ENCODE results near the gene SMCO4. TPM values are rescaled to one million over a fixed set of nuclear protein-coding genes. Genes with fewer than 3 reads are reported as not detected.
"Not testable (repeated sequence)": the region's sequence is repeated elsewhere in the genome, so short reads cannot be mapped to it uniquely, and the experiment has no call there.

SMCO4 gene
- total RNA-seq, 3 donors from 2014 or later (not counting 1 experiment from before 2014, with no cell fraction given) = 2.7 to 4.6 (median 3.6) TPM

DNA sequence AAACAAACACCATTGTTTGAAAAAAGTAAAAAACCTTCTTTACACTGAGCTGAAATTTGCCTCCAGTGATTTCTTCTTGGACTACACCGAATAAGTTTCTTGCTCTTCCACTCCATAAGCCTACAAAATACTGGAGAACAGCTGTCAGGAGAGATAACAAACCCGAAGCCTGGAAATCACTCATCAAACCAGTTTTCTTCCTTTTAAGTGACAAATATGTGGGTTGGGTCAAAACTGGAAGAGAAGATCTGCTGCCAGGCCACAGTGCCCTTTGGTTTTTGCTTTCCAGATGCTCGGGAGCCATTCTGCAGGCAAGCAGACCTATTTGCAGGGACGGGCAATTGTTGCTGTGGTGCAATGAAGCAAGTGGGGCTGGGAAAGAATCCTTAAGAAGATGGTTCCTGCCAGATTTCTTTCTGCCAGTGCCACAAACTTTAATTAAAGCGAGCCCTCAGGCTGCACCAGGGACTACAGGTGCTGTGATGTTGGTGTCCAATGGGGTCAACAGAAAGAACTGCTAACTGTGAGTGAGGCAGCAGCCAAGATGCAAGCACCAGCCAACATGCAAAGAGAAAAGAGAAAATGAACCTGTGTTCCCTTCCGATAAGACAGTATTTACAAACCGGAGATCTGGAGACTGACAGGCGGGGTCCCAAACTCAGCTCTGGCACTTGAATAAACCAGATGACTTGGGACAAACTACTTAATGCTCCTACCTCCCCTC lies 44.8 kb upstream of the SMCO4 start:
- no peak for ATAC-seq
- TF ChIP-seq, protein P1, sequence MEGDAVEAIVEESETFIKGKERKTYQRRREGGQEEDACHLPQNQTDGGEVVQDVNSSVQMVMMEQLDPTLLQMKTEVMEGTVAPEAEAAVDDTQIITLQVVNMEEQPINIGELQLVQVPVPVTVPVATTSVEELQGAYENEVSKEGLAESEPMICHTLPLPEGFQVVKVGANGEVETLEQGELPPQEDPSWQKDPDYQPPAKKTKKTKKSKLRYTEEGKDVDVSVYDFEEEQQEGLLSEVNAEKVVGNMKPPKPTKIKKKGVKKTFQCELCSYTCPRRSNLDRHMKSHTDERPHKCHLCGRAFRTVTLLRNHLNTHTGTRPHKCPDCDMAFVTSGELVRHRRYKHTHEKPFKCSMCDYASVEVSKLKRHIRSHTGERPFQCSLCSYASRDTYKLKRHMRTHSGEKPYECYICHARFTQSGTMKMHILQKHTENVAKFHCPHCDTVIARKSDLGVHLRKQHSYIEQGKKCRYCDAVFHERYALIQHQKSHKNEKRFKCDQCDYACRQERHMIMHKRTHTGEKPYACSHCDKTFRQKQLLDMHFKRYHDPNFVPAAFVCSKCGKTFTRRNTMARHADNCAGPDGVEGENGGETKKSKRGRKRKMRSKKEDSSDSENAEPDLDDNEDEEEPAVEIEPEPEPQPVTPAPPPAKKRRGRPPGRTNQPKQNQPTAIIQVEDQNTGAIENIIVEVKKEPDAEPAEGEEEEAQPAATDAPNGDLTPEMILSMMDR (IDR thresholded peaks at IDR 0.05) = no peak
- Histone ChIP-seq H3K4me1 (ENCODE audit: control insufficient read depth, insufficient read depth, low read length) (no peaks in the 10 kb centered on the region), H3K27me3 (ENCODE audit: control insufficient read depth, insufficient read depth, low read length) (no peaks in the 10 kb centered on the region), H3K4me3 (ENCODE audit: low read length) (no peak overlapping the region), H3K9me3 (ENCODE audit: control insufficient read depth, insufficient read depth, low read length) (no peaks in the 10 kb centered on the region), H3K36me3 (ENCODE audit: control insufficient read depth, insufficient read depth, low read length) (no peaks in the 10 kb centered on the region), H3K27ac (ENCODE audit: low read length) (no peak overlapping the region)
- no peak for DNase-seq
- intact Hi-C loops (cut with micrococcal nuclease) = no loop called here
- H3K4me1 Mint-ChIP-seq = no peaks in the 10 kb centered on the region
- H3K27ac Mint-ChIP-seq = no peak overlapping the region
- no peaks in the 10 kb centered on the region for H3K36me3 Mint-ChIP-seq
- H3K27me3 Mint-ChIP-seq (ENCODE audit: low read depth in 2 of 2) = peaks cover 8 to 27% of the 10 kb centered on the region in 2 donors
- WGBS (ENCODE audit: insufficient coverage) = 89% methylated on average over 5 of the region's 8 CpGs
- no peaks in the 10 kb centered on the region for H3K9me3 Mint-ChIP-seq
- no peak overlapping the region for H3K4me3 Mint-ChIP-seq

DNA sequence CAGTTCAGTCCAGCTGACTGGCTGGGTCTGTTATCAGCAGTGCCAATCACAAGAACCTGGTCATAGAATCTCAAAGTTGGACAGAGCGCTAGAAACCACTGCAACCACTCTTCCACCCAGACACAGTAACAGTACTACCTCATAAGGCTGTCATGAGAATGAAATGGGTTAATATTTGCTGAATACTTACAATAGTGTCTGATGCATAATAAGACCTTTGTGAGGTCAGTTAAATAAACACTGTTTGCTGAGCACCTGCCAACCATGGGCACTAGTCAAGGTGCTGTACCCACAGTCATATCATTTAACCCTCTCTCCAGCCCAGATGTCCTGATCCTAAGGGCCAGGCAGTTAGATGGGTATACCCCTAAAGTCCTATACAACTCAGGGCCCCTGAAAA lies 44.2 kb upstream of the SMCO4 start:
- H3K9me3 ChIP-seq (ENCODE audit: control insufficient read depth, insufficient read depth, low read length); H3K27me3 ChIP-seq (ENCODE audit: control insufficient read depth, insufficient read depth, low read length); ATAC-seq; H3K4me3 Mint-ChIP-seq; H3K36me3 ChIP-seq (ENCODE audit: control insufficient read depth, insufficient read depth, low read length); H3K36me3 Mint-ChIP-seq; H3K27ac ChIP-seq (ENCODE audit: low read length); H3K4me1 Mint-ChIP-seq; H3K27ac Mint-ChIP-seq; intact Hi-C loops (cut with micrococcal nuclease); H3K4me1 ChIP-seq (ENCODE audit: control insufficient read depth, insufficient read depth, low read length); DNase-seq; H3K4me3 ChIP-seq (ENCODE audit: low read length); H3K9me3 Mint-ChIP-seq: not testable (repeated sequence)
- WGBS (ENCODE audit: insufficient coverage) = 100% methylated on average over 1 of the region's 1 CpG
- H3K27me3 Mint-ChIP-seq (ENCODE audit: low read depth in 2 of 2) = peaks cover 13 to 33% of the 10 kb centered on the region in 2 donors

DNA sequence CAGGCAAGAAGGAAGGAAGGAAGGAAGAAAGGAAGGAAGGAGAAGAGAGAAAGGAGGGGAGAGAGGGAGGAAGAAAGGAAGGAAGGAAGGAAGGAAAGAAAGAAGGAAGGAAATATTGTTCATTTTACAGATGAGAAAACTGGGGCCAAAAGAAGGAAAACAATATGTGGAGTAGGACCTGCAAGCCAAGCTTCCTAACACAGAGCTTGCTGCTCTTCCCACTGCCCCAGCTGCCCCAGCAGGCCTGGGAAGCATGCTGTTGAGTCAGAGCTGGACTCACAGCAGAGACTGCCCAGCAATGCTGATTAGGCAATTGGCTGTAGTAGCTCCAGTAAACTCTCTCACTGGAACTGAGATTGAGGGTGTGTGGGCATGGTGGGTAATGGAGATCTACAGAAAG lies 42.6 kb upstream of the SMCO4 start:
- H3K27ac ChIP-seq (ENCODE audit: low read length) = no peak overlapping the region
- Mint-ChIP-seq H3K27me3 (ENCODE audit: low read depth in 2 of 2) (peaks cover 13 to 29% of the 10 kb centered on the region in 2 donors), H3K9me3 (no peaks in the 10 kb centered on the region), H3K27ac (no peak overlapping the region), H3K36me3 (no peaks in the 10 kb centered on the region), H3K4me3 (no peak overlapping the region), H3K4me1 (no peaks in the 10 kb centered on the region)
- no peak overlapping the region for H3K4me3 ChIP-seq (ENCODE audit: low read length)
- ATAC-seq = no peak
- intact Hi-C loops (cut with micrococcal nuclease) = no loop called here
- no peaks in the 10 kb centered on the region for H3K9me3 ChIP-seq (ENCODE audit: control insufficient read depth, insufficient read depth, low read length)
- H3K36me3 ChIP-seq (ENCODE audit: control insufficient read depth, insufficient read depth, low read length) = no peaks in the 10 kb centered on the region
- H3K27me3 ChIP-seq (ENCODE audit: control insufficient read depth, insufficient read depth, low read length) = no peaks in the 10 kb centered on the region
- TF ChIP-seq, protein P1 (IDR thresholded peaks at IDR 0.05) = no peak
- DNase-seq = no peak
- H3K4me1 ChIP-seq (ENCODE audit: control insufficient read depth, insufficient read depth, low read length) = no peaks in the 10 kb centered on the region

DNA sequence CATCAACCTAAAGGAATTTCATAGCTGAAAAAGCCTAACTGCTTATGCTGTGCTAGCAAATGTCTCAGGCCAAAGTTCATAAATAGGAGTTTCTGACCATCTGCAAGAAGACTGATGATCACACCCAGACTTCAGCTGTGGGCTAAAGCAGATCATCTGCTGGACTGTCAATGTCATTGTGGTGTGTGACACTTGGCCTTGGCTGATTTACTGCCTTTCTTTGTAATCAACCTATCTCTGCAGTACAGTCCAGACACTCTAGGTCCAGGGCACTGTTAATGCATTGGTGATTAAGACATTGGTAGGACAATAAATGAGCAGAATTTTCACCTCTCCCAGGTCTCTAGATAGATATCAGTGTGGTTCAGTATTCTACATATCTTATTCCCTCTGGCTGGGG lies 40.3 kb upstream of the SMCO4 start:
- Mint-ChIP-seq H3K36me3 (no peaks in the 10 kb centered on the region), H3K27me3 (ENCODE audit: low read depth in 2 of 2) (peaks cover 13 to 18% of the 10 kb centered on the region in 2 donors), H3K27ac (no peak overlapping the region), H3K4me3 (no peak overlapping the region), H3K4me1 (no peaks in the 10 kb centered on the region), H3K9me3 (no peaks in the 10 kb centered on the region)
- intact Hi-C loops (cut with micrococcal nuclease) = no loop called here
- Histone ChIP-seq H3K36me3 (ENCODE audit: control insufficient read depth, insufficient read depth, low read length) (no peaks in the 10 kb centered on the region), H3K4me3 (ENCODE audit: low read length) (no peak overlapping the region), H3K9me3 (ENCODE audit: control insufficient read depth, insufficient read depth, low read length) (no peaks in the 10 kb centered on the region), H3K27me3 (ENCODE audit: control insufficient read depth, insufficient read depth, low read length) (no peaks in the 10 kb centered on the region), H3K4me1 (ENCODE audit: control insufficient read depth, insufficient read depth, low read length) (no peaks in the 10 kb centered on the region), H3K27ac (ENCODE audit: low read length) (no peak overlapping the region)
- TF ChIP-seq, protein P1 (IDR thresholded peaks at IDR 0.05) = no peak
- no peak for DNase-seq
- no peak for ATAC-seq
